Islet of Langerhans (tissue), 1 donor: ENCODE results near the gene UQCRHL.

Experiments used
- FAIRE-seq: peaks from one replicate; lab custom pipeline; 2011; peaks lifted over from hg19 to GRCh38; lab: Jason Lieb, UNC

The UQCRHL gene

DNA sequence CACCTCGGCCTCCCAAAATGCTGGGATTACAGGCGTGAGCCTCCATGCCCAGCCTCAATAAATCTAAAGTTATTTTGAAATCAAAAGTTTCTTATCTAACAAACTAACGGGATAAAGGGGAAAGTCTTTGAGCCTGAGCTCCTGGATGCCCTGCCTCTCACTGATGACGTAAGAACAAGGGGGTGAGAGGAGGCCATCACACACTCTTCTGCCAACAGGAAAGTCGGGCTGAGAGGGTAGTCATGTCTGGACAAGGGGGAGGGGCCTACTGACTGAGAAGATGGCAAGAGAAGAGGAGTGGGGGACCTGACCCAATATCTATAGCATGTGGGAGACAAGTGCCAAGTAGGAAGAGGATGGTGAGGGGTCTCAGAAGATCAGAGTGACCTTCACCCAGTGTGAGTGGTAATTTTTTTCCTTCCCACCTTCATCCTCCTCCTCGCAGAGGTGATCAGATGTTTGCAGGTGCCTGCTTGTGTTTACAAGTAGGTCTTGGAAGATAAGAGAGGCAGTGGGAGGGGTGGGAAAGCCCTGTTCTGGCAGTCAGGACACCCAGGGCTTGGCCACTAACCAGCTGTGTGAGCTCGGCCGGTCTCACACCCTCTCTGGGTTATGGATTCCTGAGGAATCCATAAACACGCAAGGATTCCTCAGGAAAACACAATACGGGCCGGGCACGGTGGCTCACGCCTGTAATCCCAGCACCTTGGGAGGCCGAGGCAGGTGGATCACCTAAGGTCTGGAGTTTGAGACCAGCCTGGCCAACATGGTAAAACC lies 9.6 kb downstream of the UQCRHL start:
- FAIRE-seq, result no peak

DNA sequence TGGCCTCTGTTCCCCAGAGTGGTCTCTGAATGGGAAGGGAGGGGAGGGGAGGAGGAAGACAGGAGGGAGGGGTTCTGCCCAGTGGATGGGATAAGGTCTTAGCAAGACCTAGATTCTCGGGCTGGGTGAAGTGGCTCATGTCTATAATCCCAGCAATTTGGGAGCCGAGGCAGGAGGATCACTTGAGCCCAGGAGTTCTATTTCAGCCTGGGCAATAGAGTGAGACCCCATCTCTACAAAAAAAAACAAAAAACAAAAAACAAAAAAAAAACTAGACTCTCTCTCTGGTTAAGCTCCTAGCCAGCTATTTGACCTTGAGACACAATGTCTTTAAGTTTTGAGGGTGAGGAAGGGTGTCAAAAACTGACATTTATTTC lies 11.4 kb downstream of the UQCRHL start:
- no peak for FAIRE-seq

DNA sequence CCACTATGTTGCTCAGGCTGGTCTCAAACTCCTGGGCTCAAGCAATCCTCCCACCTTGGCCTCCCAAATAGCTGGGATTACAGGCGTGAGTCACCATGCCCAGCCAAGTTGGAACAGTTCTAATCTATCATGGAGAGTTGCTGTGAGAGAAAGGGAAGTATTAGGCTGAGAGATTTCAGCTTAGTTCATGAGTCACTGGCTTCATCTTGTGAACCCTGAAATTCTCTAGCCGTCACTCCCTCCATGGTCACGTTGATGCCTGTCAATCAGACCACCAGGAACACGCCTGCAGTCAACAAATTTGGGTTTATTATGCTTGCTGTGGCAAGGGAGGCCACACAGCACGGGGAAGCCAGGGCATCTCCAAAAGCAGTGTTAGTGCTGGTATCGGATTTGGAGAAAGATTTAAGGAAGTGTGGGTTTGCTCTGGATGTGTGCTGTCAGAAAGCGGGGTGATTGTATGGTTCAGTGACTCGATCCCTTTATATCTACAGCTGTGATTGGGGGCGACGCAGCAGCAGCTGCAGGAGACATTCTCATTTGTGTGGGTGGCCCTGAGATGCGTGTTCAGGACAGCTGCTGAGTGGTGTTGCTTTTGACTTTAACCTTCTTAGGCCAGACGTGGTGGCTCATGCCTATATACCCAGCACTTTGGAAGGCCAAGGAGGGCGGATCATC lies 18.7 kb downstream of the UQCRHL start:
- FAIRE-seq, result no peak

DNA sequence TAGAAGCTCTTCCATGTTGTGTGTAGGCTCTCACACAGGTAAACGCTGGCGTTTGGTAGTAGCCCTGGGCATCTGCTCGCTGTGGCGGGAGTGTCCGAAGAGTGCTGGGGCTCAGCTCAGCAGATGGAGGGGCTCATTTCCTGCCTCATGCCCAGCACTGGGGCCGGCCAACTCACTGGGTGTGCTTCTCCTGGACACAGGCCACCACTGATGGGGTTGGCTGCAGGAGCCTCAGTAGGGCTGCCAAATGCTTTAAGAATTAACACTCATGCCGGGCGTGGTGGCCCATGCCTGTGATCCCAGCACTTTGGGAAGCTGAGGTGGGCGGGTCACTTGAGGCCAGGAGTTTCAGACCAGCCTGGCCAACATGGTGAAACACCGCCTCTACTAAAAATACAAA lies 20.9 kb downstream of the UQCRHL start:
- FAIRE-seq, result no peak

DNA sequence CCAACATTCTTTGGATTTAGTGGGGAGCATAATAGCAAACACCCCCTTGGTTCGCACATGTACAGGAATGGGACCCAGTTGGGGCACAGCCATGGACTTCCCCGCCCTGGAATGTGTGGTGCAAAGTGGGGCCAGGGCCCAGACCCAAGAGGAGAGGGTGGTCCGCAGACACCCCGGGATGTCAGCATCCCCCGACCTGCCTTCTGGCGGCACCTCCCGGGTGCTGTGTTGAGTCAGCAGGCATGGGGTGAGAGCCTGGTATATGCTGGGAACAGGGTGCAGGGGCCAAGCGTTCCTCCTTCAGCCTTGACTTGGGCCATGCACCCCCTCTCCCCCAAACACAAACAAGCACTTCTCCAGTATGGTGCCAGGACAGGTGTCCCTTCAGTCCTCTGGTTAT lies 21.8 kb downstream of the UQCRHL start:
- no peak for FAIRE-seq

DNA sequence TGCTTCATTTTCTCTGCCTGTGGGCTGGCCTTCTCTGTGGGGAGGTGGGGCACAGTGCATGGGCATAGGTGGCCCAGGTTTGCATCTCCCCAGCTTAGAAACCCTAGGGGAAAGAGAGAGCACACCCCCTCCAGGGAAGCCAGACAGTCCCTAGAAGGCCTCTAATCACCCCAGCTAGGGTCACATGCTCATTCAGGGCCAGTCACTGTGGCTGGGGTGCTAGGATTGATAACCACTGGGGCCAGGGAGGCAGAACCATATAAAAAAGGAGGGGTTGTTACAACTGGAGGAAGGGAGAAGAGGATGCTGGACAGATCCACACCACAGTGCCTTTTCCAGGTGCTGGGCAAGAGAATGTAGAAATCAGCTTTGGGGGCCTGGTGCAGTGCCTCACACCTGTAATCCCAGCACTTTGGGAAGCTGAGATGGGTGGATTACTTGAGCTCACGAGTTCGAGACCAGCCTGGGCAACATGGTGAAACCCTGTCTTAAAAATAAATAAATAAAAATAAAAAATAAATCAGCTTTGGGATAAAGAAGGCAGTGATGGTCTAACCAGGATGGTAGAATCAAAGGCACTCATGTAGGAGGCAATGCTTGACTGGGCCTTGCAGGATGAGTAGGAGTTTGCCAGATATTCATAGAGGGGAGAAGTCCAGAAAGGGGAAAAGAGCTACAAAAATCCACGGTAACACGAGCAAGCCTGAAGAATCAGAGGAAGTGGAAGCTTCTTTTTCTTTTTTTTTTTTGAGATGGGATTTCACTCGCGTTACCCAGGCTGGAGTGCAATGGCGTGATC lies 29.3 kb downstream of the UQCRHL start:
- FAIRE-seq, result no peak

DNA sequence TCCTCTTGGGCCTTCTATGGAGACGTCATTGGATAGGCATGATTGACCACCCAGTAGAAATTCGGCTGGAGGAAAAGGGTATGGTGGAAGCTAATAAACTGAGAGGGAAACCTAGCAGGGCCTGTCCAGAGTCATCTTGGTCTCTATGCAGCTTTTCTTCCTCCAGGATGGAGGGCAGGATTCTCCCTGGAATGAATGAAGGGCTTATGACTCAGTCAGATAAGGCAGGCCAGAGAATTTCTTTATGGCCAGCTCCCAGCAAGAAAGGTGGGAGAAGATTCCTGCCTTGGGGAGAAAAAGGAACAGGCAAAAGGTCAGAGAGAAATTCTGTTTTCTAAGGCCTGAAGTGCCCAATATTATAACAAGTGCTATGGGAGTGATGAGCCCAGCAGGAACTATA lies 31.7 kb downstream of the UQCRHL start:
- no peak for FAIRE-seq

DNA sequence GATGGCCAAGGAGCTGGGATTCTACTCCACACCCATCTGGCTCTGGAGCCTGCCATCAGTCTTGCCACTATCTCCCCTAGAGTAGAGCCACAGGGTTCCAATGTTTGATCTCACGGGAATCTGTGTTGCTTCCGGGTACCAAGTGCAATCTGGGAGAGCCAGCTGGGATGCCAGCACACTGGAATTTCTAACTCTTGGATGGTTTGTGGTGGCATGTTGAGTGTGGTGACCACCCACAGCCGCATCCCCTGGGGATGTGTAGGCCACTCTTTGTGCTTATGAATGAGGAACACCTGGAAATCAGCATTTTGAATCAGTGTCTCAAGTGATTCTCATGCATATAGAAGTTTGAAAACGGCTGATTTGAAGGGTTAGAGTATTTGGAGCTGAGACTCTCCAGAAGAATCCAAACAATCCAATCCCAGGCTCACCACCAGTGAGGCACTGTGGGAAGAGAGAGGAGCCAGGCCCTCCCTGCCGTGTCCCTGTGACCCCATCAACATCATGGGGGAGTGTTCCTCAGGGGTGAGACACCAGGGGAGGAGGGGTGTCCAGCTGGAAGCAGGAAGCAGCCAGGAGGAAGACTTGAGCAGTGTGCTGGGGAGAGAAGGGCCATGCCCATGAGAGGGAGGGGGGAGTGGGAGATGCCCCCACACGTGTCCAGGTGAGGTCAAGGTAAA lies 35.5 kb downstream of the UQCRHL start:
- FAIRE-seq, result no peak

DNA sequence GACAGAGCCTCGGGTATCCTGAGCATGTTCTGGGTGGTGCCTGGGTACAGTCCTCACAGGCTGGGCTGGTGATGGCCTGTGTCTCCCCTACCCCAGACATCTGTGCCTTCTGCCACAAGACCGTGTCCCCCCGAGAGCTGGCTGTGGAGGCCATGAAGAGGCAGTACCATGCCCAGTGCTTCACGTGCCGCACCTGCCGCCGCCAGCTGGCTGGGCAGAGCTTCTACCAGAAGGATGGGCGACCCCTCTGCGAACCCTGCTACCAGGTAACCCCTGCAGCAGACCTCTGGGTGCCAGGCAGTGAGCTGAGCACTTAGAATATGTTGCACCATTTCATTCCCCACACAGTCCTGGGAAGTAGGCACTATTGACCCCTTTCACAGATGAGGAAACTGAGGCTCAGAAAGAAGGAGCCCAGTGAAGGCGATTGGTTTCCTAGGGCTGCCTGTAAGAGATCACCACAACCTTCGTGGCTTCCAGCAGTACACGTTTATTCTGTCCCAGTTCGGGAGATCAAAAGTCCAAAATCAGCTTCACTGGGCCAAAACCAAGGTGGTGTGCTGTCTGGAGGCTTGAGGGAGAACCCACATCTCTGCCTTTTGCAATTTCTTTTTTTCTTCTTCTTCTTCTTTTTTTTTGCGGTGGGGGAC lies 37.0 kb downstream of the UQCRHL start:
- no peak for FAIRE-seq

DNA sequence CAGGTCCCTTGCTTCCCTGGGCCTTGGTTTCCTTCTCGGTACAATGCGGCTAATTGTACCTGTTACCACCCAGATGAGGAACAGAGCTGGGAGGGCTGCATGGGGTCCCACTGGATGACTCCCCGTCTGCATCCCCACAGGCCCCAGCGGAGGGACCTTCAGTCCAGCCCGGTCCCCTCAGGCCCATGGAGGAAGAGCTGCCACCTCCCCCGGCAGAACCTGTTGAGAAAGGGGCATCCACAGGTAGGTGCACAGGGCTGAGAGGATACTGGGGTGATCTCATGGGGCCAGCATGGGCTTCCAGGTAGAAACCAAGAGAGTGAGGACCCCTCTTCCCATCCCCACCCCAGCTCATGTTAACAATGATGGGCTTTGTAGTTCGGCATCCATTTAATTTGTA lies 39.1 kb downstream of the UQCRHL start:
- FAIRE-seq, result no peak

DNA sequence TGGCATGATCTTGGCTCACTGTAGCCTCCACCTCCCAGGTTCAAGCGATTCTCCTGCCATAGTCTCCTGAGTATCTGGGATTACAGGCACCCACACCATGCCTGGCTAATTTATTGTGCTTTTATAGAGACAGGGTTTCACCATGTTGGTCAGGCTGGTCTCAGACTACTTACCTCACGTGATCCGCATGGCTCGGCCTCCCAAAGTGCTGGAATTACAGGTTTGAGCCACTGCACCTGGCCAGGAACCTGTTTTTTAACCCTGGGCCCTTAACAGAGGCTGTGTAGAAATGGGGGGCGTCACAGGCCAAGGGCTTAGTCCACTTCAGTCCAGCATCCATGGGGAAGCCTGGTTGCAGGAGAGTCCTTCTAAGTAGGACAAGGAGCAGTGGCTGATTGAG lies 39.5 kb downstream of the UQCRHL start:
- no peak for FAIRE-seq

DNA sequence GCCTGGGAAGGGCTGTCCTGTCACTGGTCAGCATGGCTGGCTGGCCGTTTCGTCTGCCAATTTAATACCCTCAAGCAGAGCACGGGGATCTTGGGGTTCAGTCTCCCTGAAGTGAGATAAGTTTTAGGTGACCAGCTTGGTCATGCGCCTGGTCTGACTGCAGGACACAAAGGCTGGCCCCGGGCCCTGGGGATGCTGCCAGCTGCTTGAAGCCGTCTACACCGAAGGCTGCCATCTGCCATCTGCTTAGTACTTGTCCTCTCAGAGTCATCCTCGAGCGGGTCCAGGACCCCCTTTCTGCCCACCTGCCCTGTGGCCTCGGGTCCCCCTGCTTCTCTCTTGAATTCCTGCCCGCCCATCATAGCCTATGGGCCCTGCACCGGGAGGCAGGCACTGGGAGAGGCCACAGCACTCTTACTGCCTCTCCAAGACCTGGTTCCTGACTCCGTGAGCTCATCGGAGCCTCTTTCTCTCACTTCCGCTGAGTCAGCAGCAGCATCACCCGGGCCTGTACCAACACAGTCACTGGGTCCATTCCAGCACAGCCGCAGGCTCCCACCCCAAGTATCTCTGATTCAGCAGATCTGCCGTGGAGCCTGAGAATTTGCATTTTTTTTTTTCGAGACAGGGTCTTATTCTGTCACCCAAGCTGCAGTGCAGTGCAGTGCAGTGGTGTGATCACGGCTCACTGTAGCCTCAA lies 41.8 kb downstream of the UQCRHL start:
- no peak for FAIRE-seq

DNA sequence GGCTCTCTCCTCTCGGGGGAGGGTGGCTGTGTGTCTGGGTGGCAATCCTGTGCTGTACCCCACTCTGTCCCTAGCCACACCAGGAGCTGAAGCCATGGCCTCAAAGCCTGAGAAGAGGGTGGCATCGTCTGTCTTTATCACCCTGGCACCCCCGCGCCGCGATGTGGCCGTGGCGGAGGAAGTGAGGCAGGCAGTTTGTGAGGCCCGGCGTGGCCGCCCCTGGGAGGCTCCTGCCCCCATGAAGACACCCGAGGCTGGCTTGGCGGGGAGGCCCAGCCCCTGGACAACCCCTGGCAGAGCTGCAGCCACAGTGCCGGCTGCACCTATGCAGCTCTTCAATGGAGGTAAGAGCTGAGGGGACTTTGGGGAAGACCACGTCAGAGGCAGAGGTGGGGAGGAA lies 42.6 kb downstream of the UQCRHL start:
- no peak for FAIRE-seq

DNA sequence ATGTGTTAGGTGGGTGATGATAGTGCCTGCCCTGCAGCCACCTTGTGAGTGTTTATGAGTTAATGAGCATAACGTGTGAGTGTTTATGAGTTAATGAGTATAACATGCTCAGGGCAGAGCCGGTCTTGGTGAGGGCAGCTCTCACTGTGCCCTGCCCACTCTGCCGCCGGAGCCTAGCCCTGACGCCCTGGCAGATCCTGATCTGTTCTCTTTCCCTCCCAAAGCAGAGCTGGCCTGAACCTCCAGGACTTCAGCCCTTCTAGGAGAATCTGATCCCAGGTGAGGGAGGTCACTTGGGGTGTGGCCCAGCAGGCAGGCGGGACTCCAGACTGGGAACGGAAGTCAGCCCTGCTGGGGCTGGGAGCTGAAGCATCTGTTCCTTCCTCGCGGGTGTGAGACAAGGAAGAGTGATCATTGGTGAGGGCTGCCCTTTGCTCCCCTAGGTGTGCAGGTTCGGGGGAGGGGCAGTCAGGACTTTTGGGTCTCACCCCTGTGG lies 43.1 kb downstream of the UQCRHL start:
- no peak for FAIRE-seq

DNA sequence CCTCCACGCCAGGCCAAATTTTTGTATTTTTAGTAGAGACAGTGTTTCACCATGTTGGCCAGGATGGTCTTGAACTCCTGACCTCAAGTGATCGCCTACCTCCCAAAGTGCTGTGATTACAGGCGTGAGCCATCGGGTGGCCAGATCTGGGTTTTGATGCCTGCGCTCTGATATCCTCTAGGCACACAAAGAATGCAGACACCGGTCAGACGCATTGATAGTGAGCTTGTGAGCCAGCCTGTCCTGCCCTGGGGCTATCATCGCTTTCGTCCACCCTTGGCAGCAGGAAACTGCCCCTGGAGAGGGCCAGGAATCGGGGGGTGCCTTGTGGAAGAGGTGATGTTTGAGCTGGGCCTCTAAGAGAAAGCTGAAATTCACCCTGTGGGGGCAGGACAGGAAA lies 44.9 kb downstream of the UQCRHL start:
- no peak for FAIRE-seq

DNA sequence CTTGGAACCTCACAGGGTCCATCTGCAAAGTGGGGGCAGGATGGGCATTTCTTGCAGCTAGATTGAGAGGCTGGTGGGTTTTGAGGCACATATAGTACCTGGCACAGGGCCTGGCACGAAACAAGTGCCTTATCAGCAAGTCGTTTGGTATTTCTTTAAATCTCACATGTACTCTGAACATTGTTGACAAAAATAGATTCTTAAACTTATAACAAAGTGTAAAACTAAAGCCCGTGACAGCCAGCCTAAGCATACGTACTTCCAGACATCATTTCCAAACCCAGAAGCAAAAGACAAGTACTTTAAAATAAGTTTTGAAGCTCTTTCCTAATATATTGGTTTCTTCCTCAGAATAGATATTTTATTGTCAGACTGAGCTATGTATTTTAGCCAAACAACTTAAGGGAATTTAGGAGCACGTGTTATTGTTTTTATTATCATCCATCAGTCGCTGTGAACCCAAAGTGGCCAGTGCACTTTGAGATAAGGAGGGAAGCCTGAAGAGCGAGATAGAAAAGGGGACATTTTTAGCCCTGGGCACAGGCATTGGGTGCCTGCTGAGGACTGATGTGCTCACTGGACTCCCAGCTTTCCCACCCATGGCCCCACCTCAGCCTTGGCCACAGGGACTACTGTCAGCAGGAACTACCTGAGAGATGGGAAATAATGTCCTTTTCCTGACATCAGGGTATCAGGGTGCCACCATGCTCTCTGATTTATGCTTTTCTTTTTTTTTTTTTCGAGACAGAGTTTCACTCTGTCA lies 45.9 kb downstream of the UQCRHL start:
- FAIRE-seq, result no peak

DNA sequence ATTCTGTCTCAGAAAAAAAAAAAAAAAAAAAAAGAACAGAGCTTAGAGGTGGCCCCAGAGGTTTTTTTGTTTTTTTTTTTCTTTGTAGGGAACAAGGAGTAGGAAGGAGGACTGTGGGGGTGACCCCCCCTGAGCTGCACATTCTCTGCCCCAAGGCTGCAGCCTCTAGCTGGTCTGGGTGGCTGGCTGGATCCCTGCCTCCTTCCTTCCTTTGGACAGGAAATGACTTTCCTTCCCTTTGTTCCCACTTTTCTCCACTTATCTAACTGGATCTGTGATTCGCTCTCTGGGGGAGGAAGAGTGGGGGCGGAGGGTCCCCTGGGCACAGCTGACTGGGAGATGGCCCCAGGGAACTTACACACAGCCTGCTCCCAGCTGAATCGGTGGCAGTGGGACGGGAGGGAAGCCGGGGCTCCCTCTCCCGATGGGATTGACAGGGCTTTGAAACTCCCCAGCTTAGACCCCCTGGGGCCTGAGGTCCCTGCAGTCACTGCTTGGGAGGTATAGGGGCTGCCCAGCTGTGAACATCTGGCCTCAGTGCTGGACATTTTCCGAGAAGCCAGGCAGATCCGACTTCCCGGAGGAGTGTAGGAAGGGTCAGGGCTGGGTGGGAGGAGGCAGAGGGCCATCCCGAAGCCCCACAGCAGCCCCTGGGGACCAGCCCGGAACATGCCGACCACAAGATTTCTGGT lies 46.8 kb downstream of the UQCRHL start:
- no peak for FAIRE-seq

DNA sequence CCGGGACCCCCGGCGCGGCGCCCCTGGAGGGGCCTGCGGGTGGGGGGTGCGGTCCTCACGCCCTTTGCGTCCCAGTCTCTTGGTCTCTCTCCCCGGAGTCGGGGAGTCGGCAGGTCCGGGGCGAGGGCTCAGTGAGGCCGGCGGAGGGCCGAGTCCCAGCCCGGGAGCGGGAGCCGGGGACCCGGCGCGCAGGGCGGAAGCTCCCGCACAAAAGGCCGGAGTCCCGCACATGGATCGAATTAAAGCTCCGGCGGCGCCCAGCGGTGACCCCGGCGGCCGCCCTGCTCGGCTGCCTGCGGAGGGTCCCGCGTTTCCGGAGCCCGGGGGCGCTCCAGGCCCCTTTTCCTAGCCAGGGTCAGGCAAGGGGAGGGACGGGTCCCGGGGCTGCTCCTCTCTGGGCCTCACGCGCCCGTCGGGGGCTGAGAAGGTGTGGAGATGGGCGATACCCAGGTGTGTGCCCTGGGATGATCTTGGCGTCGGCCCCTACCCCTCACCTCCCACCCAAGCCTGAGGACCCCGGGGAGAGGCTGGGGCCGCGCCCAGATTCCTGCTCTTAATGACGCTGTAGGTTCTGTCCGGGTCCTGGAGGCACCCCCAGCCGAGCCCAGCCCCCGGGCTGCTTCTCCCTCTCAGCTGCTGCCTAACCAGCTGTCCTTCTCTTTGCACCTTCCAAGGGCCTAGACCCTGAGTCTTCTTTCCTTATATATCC lies 48.3 kb downstream of the UQCRHL start:
- FAIRE-seq, result no peak

DNA sequence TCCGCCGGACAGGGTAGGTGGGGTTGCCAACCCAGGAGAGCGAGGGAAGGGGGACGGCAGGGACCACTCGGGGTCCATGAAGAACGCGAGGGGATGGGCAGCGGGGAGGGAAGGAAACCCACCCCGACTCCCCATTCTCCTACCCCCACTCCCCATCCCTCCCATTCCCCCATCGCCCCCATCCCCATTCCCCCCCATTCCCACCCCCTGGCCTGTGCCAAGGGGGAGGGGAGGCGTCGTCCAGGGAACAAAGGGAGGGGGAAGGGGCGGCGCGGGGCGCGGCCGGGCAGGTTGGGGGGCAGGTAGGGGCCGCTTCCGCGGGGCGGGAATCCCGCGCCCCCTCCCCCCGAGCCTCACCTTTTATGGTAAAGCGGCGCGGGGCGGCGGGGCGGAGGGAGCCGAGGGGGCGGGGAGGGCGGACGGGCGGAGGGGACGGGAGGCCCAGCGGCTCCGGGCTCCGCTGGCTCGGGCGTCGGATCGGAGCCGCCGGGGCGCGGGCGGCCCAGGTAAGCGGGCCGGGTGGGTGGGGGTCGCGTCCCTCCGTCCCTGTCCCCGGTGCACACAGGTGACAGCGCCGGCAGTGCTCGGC lies 49.0 kb downstream of the UQCRHL start, which contains the start of gene FBLIM1:
FBLIM1 (plus strand) TSS at position 453 of the 589 bp plus-strand sequence. CDS start 6,189 bp downstream, outside the sequence.
- no peak for FAIRE-seq
